NOMO-1 treated with dmso at 0.1 percent for 144 hours (cell line): ENCODE data around the gene ZNF837.

ENCODE experiments used
- DNase-seq: peaks from one replicate; lab custom pipeline; 2025; ENCODE audit not compliant: unreplicated experiment; lab: John Stamatoyannopoulos, UW

ZNF837 gene

GRCh38 chr19:58325311-58326022 lies 55.4 kb downstream of the ZNF837 start:
- no peak for DNase-seq

GRCh38 chr19:58319241-58319640 lies 61.6 kb downstream of the ZNF837 start:
- DNase-seq: no peak

GRCh38 chr19:58318297-58318696 lies 62.5 kb downstream of the ZNF837 start:
- DNase-seq: no peak
